HepG2 (cell line): ENCODE data around the gene ACOX3. TPM values are rescaled to one million over a fixed set of nuclear protein-coding genes. Genes with fewer than 3 reads are reported as not detected.

Source experiments
- ATAC-seq: fragments of 200-7000 bp; cut with Tn5 transposase; 3 replicates; pipeline ENCODE4 v1.9.1; 2020; ENCODE audit warnings: mild to moderate bottlenecking, moderate library complexity
- BruUV-seq: library from RNA; stranded (reverse); fragments of 400-500 nt; replicated peaks from 2 replicates; lab custom pipeline; 2021; lab: Mats Ljungman, UMichigan
- CTCF ChIA-PET: fragments of 300-600 bp; formaldehyde crosslinking; extraction: SDS; loops from one replicate; lab custom pipeline; 2021; ENCODE audit warnings: low total read pairs, inconsistent platforms, low intra/inter-chr PET ratio; lab: Yijun Ruan, JAX
- POLR2A ChIA-PET: fragments of 350-600 bp; sonication (Branson Sonifier 250); formaldehyde crosslinking; loops from one replicate; lab custom pipeline; 2020; ENCODE audit warnings: antibody characterized with exemption, inconsistent platforms; lab: Yijun Ruan, JAX
- DNase-seq: peaks from one replicate; pipeline ENCODE4 v3.0.0-alpha.2; 2015; ENCODE audit warnings: low spot score
- FAIRE-seq: peaks from 3 replicates; lab custom pipeline; 2011; peaks lifted over from hg19 to GRCh38; lab: Jason Lieb, UNC
- H2AFZ ChIP-seq: one replicate; pipeline ENCODE4 v1.6.1; 2011; ENCODE audit warnings: low read length, inconsistent platforms
- H3K27ac ChIP-seq: fragments of 300-600 bp; 3 replicates; pipeline ENCODE4 v1.8.0; 2011; ENCODE audit warnings: mixed run types, mild to moderate bottlenecking, mixed read lengths, low read length, inconsistent platforms; ENCODE audit not compliant: insufficient read depth; ENCODE audit errors: extremely low read length
- H3K27me3 ChIP-seq, 2 experiments: fragments of 200-600 bp in 1 of 2; 2 replicates in 1 of 2; 3 replicates in 1 of 2; pipeline versions ENCODE4 v1.6.0 to v1.8.0; 2011; ENCODE audit warnings: low read length in 2 of 2, mild to moderate bottlenecking in 2 of 2, moderate library complexity in 2 of 2, inconsistent platforms in 1 of 2; ENCODE audit not compliant: insufficient read depth in 2 of 2, control insufficient read depth in 1 of 2
- H3K36me3 ChIP-seq, 2 experiments: fragments of 200-600 bp in 1 of 2; replicated peaks in 1 of 2; 2 replicates in 1 of 2; 3 replicates in 1 of 2; pipeline versions ENCODE4 v1.5.1 to v1.8.0; 2011; ENCODE audit warnings: low read length in 2 of 2, inconsistent platforms in 1 of 2; ENCODE audit not compliant: insufficient read depth in 2 of 2, control insufficient read depth in 1 of 2
- H3K4me1 ChIP-seq: 2 replicates; pipeline ENCODE4 v1.5.1; 2012; ENCODE audit warnings: low read length, inconsistent platforms; ENCODE audit not compliant: insufficient read depth
- H3K4me2 ChIP-seq: 2 replicates; pipeline ENCODE4 v1.6.0; 2011; ENCODE audit warnings: low read depth, low read length, inconsistent platforms
- H3K4me3 ChIP-seq, 3 experiments: fragments of 200-600 bp in 1 of 3; sonication (generic), shearing (Covaris generic) in 1 of 3; replicated peaks in 1 of 3; 2 replicates each; pipeline ENCODE4 v1.5.1; 2011 to 2016; ENCODE audit warnings: low read length in 3 of 3, inconsistent platforms in 2 of 3, low read depth in 2 of 3, mild to moderate bottlenecking in 2 of 3, control low read depth in 1 of 3, mixed read lengths in 1 of 3; ENCODE audit not compliant: insufficient read depth in 1 of 3
- H3K79me2 ChIP-seq: one replicate; pipeline ENCODE4 v1.6.1; 2011; ENCODE audit warnings: low read length, inconsistent platforms; ENCODE audit not compliant: insufficient read depth
- H3K9ac ChIP-seq: 2 replicates; pipeline ENCODE4 v1.6.0; 2011; ENCODE audit warnings: mild to moderate bottlenecking, low read depth, low read length, inconsistent platforms; ENCODE audit not compliant: insufficient read depth
- H3K9me3 ChIP-seq: 2 replicates; pipeline ENCODE4 v1.5.1; 2012; ENCODE audit warnings: mild to moderate bottlenecking, low read length
- H4K20me1 ChIP-seq: 2 replicates; pipeline ENCODE4 v1.6.0; 2011; ENCODE audit warnings: inconsistent platforms, mild to moderate bottlenecking, low read length, moderate library complexity; ENCODE audit not compliant: insufficient read depth
- ADNP ChIP-seq: sonication (generic); formaldehyde crosslinking; IDR thresholded peaks from 2 replicates; pipeline ENCODE4 v1.4.0; 2020; ENCODE audit warnings: missing genetic modification reagents
- CREB3 ChIP-seq: sonication (generic); formaldehyde crosslinking; IDR thresholded peaks from 2 replicates; pipeline ENCODE4 v1.5.0; 2020; ENCODE audit warnings: missing genetic modification reagents
- DRAP1 ChIP-seq: IDR thresholded peaks from 2 replicates; pipeline ENCODE4 v1.6.1; 2016; ENCODE audit warnings: missing genetic modification reagents, missing compliant biosample characterization
- FUBP1 ChIP-seq: sonication (generic); formaldehyde crosslinking; IDR thresholded peaks from 2 replicates; pipeline ENCODE4 v1.5.1; 2020; ENCODE audit warnings: missing genetic modification reagents, mild to moderate bottlenecking, borderline replicate concordance
- HMGA1 ChIP-seq: sonication (generic); formaldehyde crosslinking; conservative IDR thresholded peaks from 2 replicates; pipeline ENCODE4 v1.4.0; 2020; ENCODE audit warnings: missing genetic modification reagents
- IRX3 ChIP-seq: sonication (generic); formaldehyde crosslinking; IDR thresholded peaks from 2 replicates; pipeline ENCODE4 v1.8.1; 2023; ENCODE audit warnings: mild to moderate bottlenecking, low read depth, missing genetic modification reagents, borderline replicate concordance
- ISX ChIP-seq: sonication (generic); formaldehyde crosslinking; conservative IDR thresholded peaks from 2 replicates; pipeline ENCODE4 v1.5.0; 2020; ENCODE audit warnings: missing genetic modification reagents
- NCOA2 ChIP-seq: sonication (generic); formaldehyde crosslinking; IDR thresholded peaks from 2 replicates; pipeline ENCODE4 v1.8.0; 2022; ENCODE audit warnings: inconsistent platforms
- PHF8 ChIP-seq: sonication (generic); formaldehyde crosslinking; IDR thresholded peaks from 2 replicates; pipeline ENCODE4 v1.5.0; 2020; ENCODE audit warnings: missing genetic modification reagents
- RARA ChIP-seq: IDR thresholded peaks from 2 replicates; pipeline ENCODE4 v1.6.1; 2016; ENCODE audit warnings: missing genetic modification reagents, missing compliant biosample characterization
- RNF219 ChIP-seq: sonication (generic); formaldehyde crosslinking; IDR thresholded peaks from 2 replicates; pipeline ENCODE4 v1.5.0; 2020; ENCODE audit warnings: mild to moderate bottlenecking, missing genetic modification reagents
- SRSF4 ChIP-seq: fragments of 200-400 bp; formaldehyde crosslinking; IDR thresholded peaks from one replicate; pipeline ENCODE4 v1.6.1; 2018; ENCODE audit warnings: mild to moderate bottlenecking, low read depth, low read length, moderate library complexity; ENCODE audit not compliant: poor library complexity, severe bottlenecking
- ZNF383 ChIP-seq: sonication (generic); formaldehyde crosslinking; IDR thresholded peaks from 2 replicates; pipeline ENCODE4 v1.4.0; 2020; ENCODE audit warnings: missing genetic modification reagents, mild to moderate bottlenecking, borderline replicate concordance
- ZNF740 ChIP-seq: sonication (generic); formaldehyde crosslinking; IDR thresholded peaks from 2 replicates; pipeline ENCODE4 v1.4.0; 2020; ENCODE audit warnings: missing genetic modification reagents
- WGBS: methylation state at CpG from one replicate; pipeline ENCODE4 v1.1.6; 2017; ENCODE audit warnings: low lambda C conversion rate; 5-methylcytosine and 5-hydroxymethylcytosine counted together
- in situ Hi-C: cut with HindIII; loops from 2 replicates; pipeline ENCODE4 v1.10.0; 2017; ENCODE audit warnings: low pct_unique_long_range_greater_than_20kb; ENCODE audit not compliant: extremely low pct_ligation_motif_present
- intact Hi-C: fragments of 100-400 bp; cut with micrococcal nuclease; formaldehyde crosslinking; loops from one replicate; pipeline ENCODE4 v1.10.0; 2022; ENCODE audit not compliant: unreplicated experiment
- polyA plus RNA-seq, 8 experiments: library from polyadenylated mRNA; depleted of rRNA in 3 of 8; stranded (reverse) in 7 of 8; unstranded in 1 of 8; fragments of >200 nt; fragmentation: Illumina TruSeq in 4 of 8; extraction: Trizol in 4 of 8; gene quantifications; 2 replicates each; pipeline versions ENCODE4 v1.2.1 to v1.2.3, GENCODE V29; 2011 to 2016; ENCODE audit warnings: low read depth in 4 of 8, missing spikeins in 1 of 8, mixed read lengths in 1 of 8; ENCODE audit not compliant: insufficient read depth in 1 of 8
- total RNA-seq, 5 experiments: library from RNA; depleted of rRNA; stranded (reverse); fragments of >200 nt; fragmentation: Illumina TruSeq; extraction: Trizol; gene quantifications; 2 replicates each; pipeline ENCODE4 v1.2.3, GENCODE V29; 2016; ENCODE audit warnings: low read depth in 1 of 5

Gene ACOX3
- total and polyA plus RNA-seq, 2 of the 13 experiments (the other 11 are each of a cell fraction or from before 2014, with no cell fraction given), result 4.2 to 17.8 TPM

GRCh38 chr4:8464381-8464780, 23.9 kb upstream of the ACOX3 start:
- CTCF ChIA-PET, result no interaction called here
- H3K4me1 ChIP-seq, result peaks cover 15% of the 10 kb centered on the region
- H3K4me3 ChIP-seq, result no peak overlapping the region
- H3K9ac ChIP-seq, result no peak overlapping the region
- peaks cover 20 to 47% of the 10 kb centered on the region in 2 experiments for H3K36me3 ChIP-seq
- no peak for DNase-seq
- H2AFZ ChIP-seq, result no peak overlapping the region
- 95% methylated on average over 14 of the region's 14 CpGs for WGBS
- no TSS peak for BruUV-seq
- H3K9me3 ChIP-seq, result no peaks in the 10 kb centered on the region
- H3K79me2 ChIP-seq, result no peaks in the 10 kb centered on the region
- no peaks in the 10 kb centered on the region for H4K20me1 ChIP-seq
- intact Hi-C loops, result no loop called here
- FAIRE-seq, result no peak
- H3K27ac ChIP-seq, result no peak overlapping the region
- TF ChIP-seq ISX, result no peak
- TF ChIP-seq PHF8, result no peak
- no peak for TF ChIP-seq HMGA1 (CRISPR knock-in tag)
- TF ChIP-seq, all 625 proteins: peak for 0
- Histone ChIP-seq H3K4me2 (no peak overlapping the region), H3K27me3 (no peaks in the 10 kb centered on the region)
- ATAC-seq, result no peak
- POLR2A ChIA-PET, result no interaction called here
- in situ Hi-C loops, result no loop called here

GRCh38 chr4:8463811-8464210, 23.3 kb upstream of the ACOX3 start:
- CTCF ChIA-PET, result no interaction called here
- H3K4me3 ChIP-seq, result no peak overlapping the region
- no TSS peak for BruUV-seq
- H2AFZ ChIP-seq, result no peak overlapping the region
- no peak overlapping the region for H3K9ac ChIP-seq
- DNase-seq (no peak), FAIRE-seq (no peak), ATAC-seq (no peak)
- 97% methylated on average over 9 of the region's 9 CpGs for WGBS
- no peak overlapping the region for H3K27ac ChIP-seq
- peaks cover 20 to 47% of the 10 kb centered on the region in 2 experiments for H3K36me3 ChIP-seq
- H3K27me3 ChIP-seq, result no peaks in the 10 kb centered on the region
- POLR2A ChIA-PET, result no interaction called here
- peaks cover 15% of the 10 kb centered on the region for H3K4me1 ChIP-seq
- in situ Hi-C loops (no loop called here), intact Hi-C loops (no loop called here)
- H3K79me2 ChIP-seq, result no peaks in the 10 kb centered on the region
- H3K9me3 ChIP-seq, result no peaks in the 10 kb centered on the region
- H3K4me2 ChIP-seq, result no peak overlapping the region
- H4K20me1 ChIP-seq, result no peaks in the 10 kb centered on the region
- TF ChIP-seq RNF219 (CRISPR knock-in tag) (no peak), DRAP1 (CRISPR knock-in tag) (no peak), NCOA2 (no peak), ZNF740 (no peak), CREB3 (CRISPR knock-in tag) (no peak), FUBP1 (no peak), ZNF383 (CRISPR knock-in tag) (no peak), ADNP (CRISPR knock-in tag) (no peak), SRSF4 (no peak), RARA (CRISPR knock-in tag) (no peak), IRX3 (CRISPR knock-in tag) (no peak)
